ENCODE data around the gene RBBP8.

Gene RBBP8

DNA sequence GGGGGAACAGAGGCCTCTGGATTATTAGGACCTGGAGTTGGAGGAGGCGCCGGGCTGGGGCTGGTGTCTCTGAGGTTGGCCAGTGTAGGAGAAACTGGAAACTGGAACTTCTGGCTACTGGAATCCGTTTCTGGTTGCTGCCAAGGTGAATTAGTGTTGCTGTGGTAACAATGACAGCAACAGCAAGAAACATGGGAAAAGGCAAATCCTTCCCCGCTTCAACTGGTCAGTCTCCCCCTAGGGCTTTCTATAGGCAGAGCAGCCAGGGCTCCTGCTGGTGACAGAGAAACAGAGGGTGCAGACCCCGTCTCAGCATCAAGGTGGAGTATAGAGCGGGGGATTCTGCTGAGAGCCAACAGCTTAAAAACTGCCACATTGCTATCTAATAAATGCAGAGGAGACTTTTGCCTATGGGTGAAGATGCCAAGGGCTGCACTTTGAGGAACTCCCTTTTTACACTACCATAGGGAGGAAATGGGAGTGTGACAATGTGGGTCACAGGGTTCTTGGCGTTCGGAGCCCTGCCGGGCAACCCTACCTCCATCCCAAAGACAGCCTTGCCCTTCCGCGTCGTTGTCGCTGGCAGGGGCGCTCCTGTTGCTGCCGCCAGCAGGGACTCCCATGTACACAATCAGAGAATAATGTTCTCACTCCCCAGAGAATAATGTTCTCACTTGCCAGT is 120.8 kb downstream of the RBBP8 start:
- no peak overlapping the region for H3K4me2 ChIP-seq

DNA sequence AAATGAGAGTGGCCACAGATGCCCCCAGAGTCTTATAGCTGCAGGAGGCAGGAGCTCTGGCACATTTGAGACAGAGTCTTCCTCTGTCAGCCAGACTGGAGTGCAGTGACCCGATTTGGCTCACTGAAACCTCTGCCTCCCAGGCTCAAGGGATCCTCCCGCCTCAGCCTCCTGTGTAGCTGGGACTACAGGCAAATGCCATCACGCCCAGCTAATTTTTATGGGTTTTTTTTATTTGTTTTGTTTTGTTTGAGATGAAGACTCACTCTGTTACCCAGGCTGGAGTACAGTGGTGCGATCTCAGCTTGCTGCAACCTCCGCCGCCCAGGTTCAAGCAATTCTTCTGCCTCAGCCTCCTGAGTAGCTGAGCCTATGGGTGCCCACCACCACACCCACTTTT is 121.4 kb downstream of the RBBP8 start:
- no peaks in the 10 kb centered on the region for H3K36me3 ChIP-seq (ENCODE audit: insufficient read depth)
- no peaks in the 10 kb centered on the region for H3K79me2 ChIP-seq (ENCODE audit: insufficient read depth, low read depth)
- TF ChIP-seq, protein P1, sequence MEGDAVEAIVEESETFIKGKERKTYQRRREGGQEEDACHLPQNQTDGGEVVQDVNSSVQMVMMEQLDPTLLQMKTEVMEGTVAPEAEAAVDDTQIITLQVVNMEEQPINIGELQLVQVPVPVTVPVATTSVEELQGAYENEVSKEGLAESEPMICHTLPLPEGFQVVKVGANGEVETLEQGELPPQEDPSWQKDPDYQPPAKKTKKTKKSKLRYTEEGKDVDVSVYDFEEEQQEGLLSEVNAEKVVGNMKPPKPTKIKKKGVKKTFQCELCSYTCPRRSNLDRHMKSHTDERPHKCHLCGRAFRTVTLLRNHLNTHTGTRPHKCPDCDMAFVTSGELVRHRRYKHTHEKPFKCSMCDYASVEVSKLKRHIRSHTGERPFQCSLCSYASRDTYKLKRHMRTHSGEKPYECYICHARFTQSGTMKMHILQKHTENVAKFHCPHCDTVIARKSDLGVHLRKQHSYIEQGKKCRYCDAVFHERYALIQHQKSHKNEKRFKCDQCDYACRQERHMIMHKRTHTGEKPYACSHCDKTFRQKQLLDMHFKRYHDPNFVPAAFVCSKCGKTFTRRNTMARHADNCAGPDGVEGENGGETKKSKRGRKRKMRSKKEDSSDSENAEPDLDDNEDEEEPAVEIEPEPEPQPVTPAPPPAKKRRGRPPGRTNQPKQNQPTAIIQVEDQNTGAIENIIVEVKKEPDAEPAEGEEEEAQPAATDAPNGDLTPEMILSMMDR (conservative IDR thresholded peaks at IDR 0.05; ENCODE audit: low read depth, low read length): no peak
- no peak overlapping the region for H3K4me3 ChIP-seq (IDR thresholded peaks at IDR 0.05; ENCODE audit: insufficient read depth, low read depth, low read length)
- no peak overlapping the region for H3K4me2 ChIP-seq
- no peak overlapping the region for H2AFZ ChIP-seq (ENCODE audit: low read depth)
- no peaks in the 10 kb centered on the region for H3K4me1 ChIP-seq (ENCODE audit: low read depth, poor library complexity, severe bottlenecking)
- H4K20me1 ChIP-seq (ENCODE audit: insufficient read depth): no peaks in the 10 kb centered on the region
- H3K9ac ChIP-seq: no peak overlapping the region
- no peak overlapping the region for H3K27ac ChIP-seq
- H3K27me3 ChIP-seq (ENCODE audit: insufficient read depth, low read depth): no peaks in the 10 kb centered on the region

More for the DNA sequence above, 120.8 kb downstream of the RBBP8 start:
- no peak overlapping the region for H3K27ac ChIP-seq
- no peaks in the 10 kb centered on the region for H3K4me1 ChIP-seq (ENCODE audit: low read depth, poor library complexity, severe bottlenecking)
- H3K4me3 ChIP-seq (IDR thresholded peaks at IDR 0.05; ENCODE audit: insufficient read depth, low read depth, low read length): no peak overlapping the region
- no peak overlapping the region for H2AFZ ChIP-seq (ENCODE audit: low read depth)
- H3K36me3 ChIP-seq (ENCODE audit: insufficient read depth): no peaks in the 10 kb centered on the region
- no peak overlapping the region for H3K9ac ChIP-seq
- TF ChIP-seq, protein P1 (conservative IDR thresholded peaks at IDR 0.05; ENCODE audit: low read depth, low read length): no peak
- no peaks in the 10 kb centered on the region for H4K20me1 ChIP-seq (ENCODE audit: insufficient read depth)
- H3K79me2 ChIP-seq (ENCODE audit: insufficient read depth, low read depth): no peaks in the 10 kb centered on the region
- no peaks in the 10 kb centered on the region for H3K27me3 ChIP-seq (ENCODE audit: insufficient read depth, low read depth)

DNA sequence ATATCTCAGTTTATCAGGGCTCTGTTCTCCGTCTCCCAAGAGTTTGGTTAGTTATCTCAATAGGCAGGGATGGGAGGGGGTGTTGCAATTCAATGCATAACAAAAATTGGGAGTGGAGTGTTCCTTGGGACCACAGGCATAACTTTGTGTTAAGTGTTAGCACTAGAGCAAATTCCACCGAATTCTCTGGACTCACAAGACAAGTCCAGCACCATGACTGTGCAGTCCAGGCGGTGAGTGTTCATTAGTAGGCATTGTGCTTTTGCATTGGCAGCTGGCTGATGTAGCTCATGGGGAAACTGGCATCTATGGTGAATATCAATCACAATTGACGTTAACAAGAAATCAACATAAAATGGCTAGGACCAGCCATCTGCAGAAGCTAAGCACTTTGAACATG is 123.2 kb downstream of the RBBP8 start:
- H3K4me1 ChIP-seq (ENCODE audit: low read depth, poor library complexity, severe bottlenecking): no peaks in the 10 kb centered on the region
- TF ChIP-seq, protein P1 (conservative IDR thresholded peaks at IDR 0.05; ENCODE audit: low read depth, low read length): no peak
- H3K36me3 ChIP-seq (ENCODE audit: insufficient read depth): no peaks in the 10 kb centered on the region
- H2AFZ ChIP-seq (ENCODE audit: low read depth): no peak overlapping the region
- no peak overlapping the region for H3K4me2 ChIP-seq
- no peak overlapping the region for H3K4me3 ChIP-seq (IDR thresholded peaks at IDR 0.05; ENCODE audit: insufficient read depth, low read depth, low read length)
- no peak overlapping the region for H3K27ac ChIP-seq
- no peaks in the 10 kb centered on the region for H3K27me3 ChIP-seq (ENCODE audit: insufficient read depth, low read depth)
- H4K20me1 ChIP-seq (ENCODE audit: insufficient read depth): no peaks in the 10 kb centered on the region
- H3K9ac ChIP-seq: no peak overlapping the region
- no peaks in the 10 kb centered on the region for H3K79me2 ChIP-seq (ENCODE audit: insufficient read depth, low read depth)

DNA sequence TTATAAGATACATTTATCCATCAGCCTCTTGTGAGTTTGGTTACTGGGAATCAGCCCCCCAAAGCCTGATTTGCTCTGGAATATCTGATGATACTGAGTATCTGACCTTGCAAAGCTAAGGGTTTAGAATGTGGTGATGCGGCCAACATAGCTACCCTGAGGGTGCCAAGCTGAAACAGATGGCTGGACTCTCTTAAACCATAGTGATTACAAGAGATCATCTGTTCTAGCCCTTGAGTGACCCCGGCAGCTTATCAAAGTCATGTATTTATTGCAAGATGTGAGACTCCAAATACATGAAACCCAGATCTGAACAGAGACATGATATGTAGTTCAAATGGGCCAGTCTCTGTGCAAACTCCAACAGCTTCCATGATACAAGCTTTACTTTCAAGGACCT is 124.0 kb downstream of the RBBP8 start:
- Histone ChIP-seq H3K4me1 (ENCODE audit: low read depth, poor library complexity, severe bottlenecking) (no peaks in the 10 kb centered on the region), H3K4me2 (no peak overlapping the region), H3K27me3 (ENCODE audit: insufficient read depth, low read depth) (no peaks in the 10 kb centered on the region), H3K9ac (no peak overlapping the region), H3K27ac (no peak overlapping the region), H3K36me3 (ENCODE audit: insufficient read depth) (no peaks in the 10 kb centered on the region), H3K79me2 (ENCODE audit: insufficient read depth, low read depth) (no peaks in the 10 kb centered on the region), H3K4me3 (IDR thresholded peaks at IDR 0.05; ENCODE audit: insufficient read depth, low read depth, low read length) (no peak overlapping the region), H4K20me1 (ENCODE audit: insufficient read depth) (no peaks in the 10 kb centered on the region), H2AFZ (ENCODE audit: low read depth) (no peak overlapping the region)
- TF ChIP-seq, protein P1 (conservative IDR thresholded peaks at IDR 0.05; ENCODE audit: low read depth, low read length): no peak

Data from KMS-11 (cell line).